NCI-H2171 treated with DMSO at 0.1 percent for 48 hours (cell line): ENCODE data around the gene CLECL1.
"Not testable (repeated sequence)": the region's sequence is repeated elsewhere in the genome, so short reads cannot be mapped to it uniquely, and the experiment has no call there.

Source experiments
- DNase-seq: peaks from one replicate; lab custom pipeline; 2025; lab: John Stamatoyannopoulos, UW

CLECL1 gene

GRCh38 chr12:9694241-9694640 lies 38.7 kb downstream of the CLECL1 start:
- no peak for DNase-seq

GRCh38 chr12:9692909-9693308 lies 40.0 kb downstream of the CLECL1 start:
- DNase-seq, result no peak

- no peak for DNase-seq
Measured at GRCh38 chr12:9687228-9687627, 45.7 kb downstream of the CLECL1 start.

DNA sequence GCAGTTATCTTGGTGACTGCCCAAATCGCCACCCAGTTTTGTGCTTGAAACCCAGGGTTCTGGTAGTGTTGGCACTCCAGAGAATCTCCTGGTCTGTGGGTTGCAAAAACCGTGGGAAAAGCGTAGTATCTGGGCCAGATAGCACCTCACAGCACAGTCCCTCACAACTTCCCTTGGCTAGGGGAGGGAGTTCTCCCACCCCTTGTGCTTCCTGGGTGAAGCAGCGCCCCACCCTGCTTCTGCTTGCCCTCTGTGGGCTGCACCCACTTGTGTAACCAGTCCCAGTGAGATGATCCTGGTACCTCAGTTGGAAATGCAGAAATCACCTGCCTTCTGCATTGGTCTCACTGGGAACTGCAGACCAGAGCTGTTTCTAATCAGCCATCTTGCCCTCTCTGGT lies 47.0 kb downstream of the CLECL1 start:
- no peak for DNase-seq

DNA sequence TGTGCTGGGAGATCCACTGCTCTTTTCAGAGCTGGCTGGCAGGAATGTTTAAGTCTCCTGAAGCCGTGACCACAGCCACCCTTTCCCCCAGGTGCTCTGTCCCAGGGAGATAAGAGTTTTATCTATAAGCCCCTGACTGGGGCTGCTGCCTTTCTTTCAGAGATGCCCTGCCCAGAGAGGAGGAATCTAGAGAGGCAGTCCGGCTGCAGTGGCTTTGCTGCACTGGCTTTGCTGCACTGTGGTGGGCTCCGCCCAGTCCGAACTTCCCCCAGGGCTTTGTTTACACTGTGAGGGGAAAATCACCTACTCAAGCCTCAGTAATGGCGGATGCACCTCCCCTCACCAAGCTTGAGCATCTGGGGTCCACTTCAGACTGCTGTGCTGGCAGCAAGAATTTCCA lies 47.5 kb downstream of the CLECL1 start:
- not testable (repeated sequence) for DNase-seq

- not testable (repeated sequence) for DNase-seq
Measured at GRCh38 chr12:9682949-9683348, 49.9 kb downstream of the CLECL1 start.

DNA sequence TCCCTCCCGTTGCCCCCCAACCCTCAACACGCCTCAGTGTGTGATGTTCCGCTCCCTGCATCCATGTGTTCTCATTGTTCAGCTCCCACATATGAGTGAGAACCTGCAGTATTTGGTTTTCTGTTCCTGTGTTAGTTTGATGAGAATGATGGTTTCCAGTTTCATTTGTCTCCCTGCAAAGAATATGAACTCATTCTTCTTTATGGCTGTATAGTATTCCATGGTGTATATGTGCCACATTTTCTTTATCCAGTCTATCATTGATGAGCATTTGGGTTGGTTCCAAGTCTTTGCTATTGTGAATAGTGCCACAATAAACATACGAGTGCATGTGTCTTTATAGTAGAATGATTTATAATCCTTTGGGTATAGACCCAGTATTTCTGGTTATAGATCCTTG lies 50.4 kb downstream of the CLECL1 start:
- DNase-seq, result not testable (repeated sequence)

- no peak for DNase-seq
Measured at GRCh38 chr12:9674226-9674590, 58.7 kb downstream of the CLECL1 start.

GRCh38 chr12:9673404-9674225 lies 59.3 kb downstream of the CLECL1 start:
- no peak for DNase-seq
